Type B pancreatic cell (in vitro differentiated cells): ENCODE results near the gene FOXK1. TPM values are rescaled to one million over a fixed set of nuclear protein-coding genes. Genes with fewer than 3 reads are reported as not detected.

Experiments used
- DNase-seq: peaks from one replicate; pipeline ENCODE4 v3.0.0; 2021; ENCODE audit warnings: mixed read lengths; ENCODE audit not compliant: unreplicated experiment; ENCODE audit errors: extremely low spot score
- H3K27ac Mint-ChIP-seq: 2 replicates; pipeline ENCODE4 v1.8.0; 2021; ENCODE audit warnings: mild to moderate bottlenecking, mixed read lengths
- H3K27me3 Mint-ChIP-seq: 2 replicates; pipeline ENCODE4 v1.8.0; 2021; ENCODE audit warnings: mixed read lengths
- H3K36me3 Mint-ChIP-seq: 2 replicates; pipeline ENCODE4 v1.8.0; 2021; ENCODE audit warnings: mixed read lengths
- H3K4me1 Mint-ChIP-seq: one replicate; pipeline ENCODE4 v1.8.0; 2021; ENCODE audit warnings: mixed read lengths; ENCODE audit not compliant: unreplicated experiment
- H3K4me3 Mint-ChIP-seq: 2 replicates; pipeline ENCODE4 v1.8.0; 2021; ENCODE audit warnings: mild to moderate bottlenecking, mixed read lengths
- H3K9me3 Mint-ChIP-seq: 2 replicates; pipeline ENCODE4 v1.8.0; 2021; ENCODE audit warnings: mixed read lengths
- CTCF ChIP-seq: fragments of 200-600 bp; sonication (generic); conservative IDR thresholded peaks from 2 replicates; pipeline ENCODE4 v1.5.0; 2021; ENCODE audit warnings: antibody characterized with exemption, mild to moderate bottlenecking
- total RNA-seq: library from RNA; stranded (reverse); gene quantifications from 2 replicates; pipeline ENCODE4 v1.2.1, GENCODE V29; 2021; ENCODE audit warnings: low replicate concordance

The FOXK1 gene
- total RNA-seq, 1 donor from 2014 or later: 55.1 TPM

GRCh38 chr7:4781366-4782069, 99.4 kb downstream of the FOXK1 start:
- no peaks in the 10 kb centered on the region for H3K36me3 Mint-ChIP-seq
- H3K9me3 Mint-ChIP-seq: no peaks in the 10 kb centered on the region
- no peaks in the 10 kb centered on the region for H3K27me3 Mint-ChIP-seq
- H3K27ac Mint-ChIP-seq: no peak overlapping the region
- H3K4me3 Mint-ChIP-seq: no peak overlapping the region
- no peak for TF ChIP-seq CTCF
- DNase-seq: no peak
- H3K4me1 Mint-ChIP-seq: peaks cover 5% of the 10 kb centered on the region

GRCh38 chr7:4782333-4783291, 100.5 kb downstream of the FOXK1 start:
- no peak overlapping the region for H3K27ac Mint-ChIP-seq
- no peaks in the 10 kb centered on the region for H3K36me3 Mint-ChIP-seq
- H3K27me3 Mint-ChIP-seq: no peaks in the 10 kb centered on the region
- H3K9me3 Mint-ChIP-seq: no peaks in the 10 kb centered on the region
- no peak for DNase-seq
- H3K4me1 Mint-ChIP-seq: no peaks in the 10 kb centered on the region
- TF ChIP-seq CTCF: no peak
- no peak overlapping the region for H3K4me3 Mint-ChIP-seq

GRCh38 chr7:4783292-4783652, 101.2 kb downstream of the FOXK1 start:
- DNase-seq: no peak
- Mint-ChIP-seq H3K27me3 (no peaks in the 10 kb centered on the region), H3K36me3 (no peaks in the 10 kb centered on the region), H3K27ac (no peak overlapping the region), H3K9me3 (no peaks in the 10 kb centered on the region), H3K4me3 (no peak overlapping the region), H3K4me1 (no peaks in the 10 kb centered on the region)
- no peak for TF ChIP-seq CTCF

- H3K4me3 Mint-ChIP-seq: no peak overlapping the region
- TF ChIP-seq CTCF: no peak
- DNase-seq: no peak
- H3K27ac Mint-ChIP-seq: no peak overlapping the region
- H3K27me3 Mint-ChIP-seq: no peaks in the 10 kb centered on the region
- no peaks in the 10 kb centered on the region for H3K4me1 Mint-ChIP-seq
- no peaks in the 10 kb centered on the region for H3K36me3 Mint-ChIP-seq
- H3K9me3 Mint-ChIP-seq: no peaks in the 10 kb centered on the region
Observed at GRCh38 chr7:4783762-4784351, 101.8 kb downstream of the FOXK1 start.

GRCh38 chr7:4784799-4785198, 102.7 kb downstream of the FOXK1 start:
- no peaks in the 10 kb centered on the region for H3K27me3 Mint-ChIP-seq
- H3K4me1 Mint-ChIP-seq: no peaks in the 10 kb centered on the region
- H3K27ac Mint-ChIP-seq: no peak overlapping the region
- no peaks in the 10 kb centered on the region for H3K9me3 Mint-ChIP-seq
- H3K4me3 Mint-ChIP-seq: no peak overlapping the region
- TF ChIP-seq CTCF: no peak
- no peak for DNase-seq
- H3K36me3 Mint-ChIP-seq: no peaks in the 10 kb centered on the region
